GM12891 (cell line): ENCODE data around the gene RTL1.

Experiments used
- PAX5 ChIP-seq: IDR thresholded peaks from 2 replicates; pipeline ENCODE4 v1.6.1; 2011; ENCODE audit warnings: low read length, moderate library complexity, mild to moderate bottlenecking; ENCODE audit not compliant: insufficient read depth, severe bottlenecking
- POLR2A ChIP-seq: IDR thresholded peaks from 2 replicates; pipeline ENCODE4 v1.6.1; 2011; ENCODE audit warnings: low read depth, low read length, control low read depth
- POLR2AphosphoS5 ChIP-seq: IDR thresholded peaks from 2 replicates; pipeline ENCODE4 v1.6.1; 2011; ENCODE audit warnings: low read depth, low read length, control low read depth

- no peak for TF ChIP-seq POLR2AphosphoS5
- TF ChIP-seq POLR2A = no peak
- no peak for TF ChIP-seq PAX5
Observed at GRCh38 chr14:100866666-100867630, 36.6 kb downstream of the RTL1 start.
